Gastroesophageal sphincter (tissue), 4 donors: Measurements from ENCODE around the gene SPTLC3. TPM values are rescaled to one million over a fixed set of nuclear protein-coding genes. Genes with fewer than 3 reads are reported as not detected.

Source experiments
- ATAC-seq: fragments of 150-250 bp; one replicate; pipeline ENCODE4 v1.9.1; 2016; ENCODE audit warnings: mild to moderate bottlenecking, moderate library complexity
- H3K27ac ChIP-seq, 4 donors: fragments of 200-600 bp; sonication (generic) in 3 of 4; 1 replicate in 3 of 4; 2 replicates in 1 of 4; pipeline ENCODE4 v1.5.1; 2016 to 2019
- H3K27me3 ChIP-seq: fragments of 200-600 bp; sonication (generic); one replicate; pipeline ENCODE4 v1.5.1; 2019
- H3K36me3 ChIP-seq, 2 donors: fragments of 200-600 bp; sonication (generic); one replicate each; pipeline ENCODE4 v1.5.1; 2019; ENCODE audit warnings: control low read depth in 1 of 2
- H3K4me1 ChIP-seq, 3 donors: fragments of 200-600 bp; sonication (generic); 1 replicate in 2 of 3; 2 replicates in 1 of 3; pipeline ENCODE4 v1.5.1; 2016 to 2019; ENCODE audit warnings: control low read depth in 2 of 3
- H3K4me3 ChIP-seq, 2 donors: fragments of 200-600 bp; sonication (generic); one replicate each; pipeline ENCODE4 v1.5.1; 2019; ENCODE audit warnings: mild to moderate bottlenecking in 1 of 2, moderate library complexity in 1 of 2
- H3K9me3 ChIP-seq, 3 donors: fragments of 200-600 bp; sonication (generic); one replicate each; pipeline ENCODE4 v1.5.1; 2017 to 2019; ENCODE audit warnings: control low read depth in 2 of 3
- CTCF ChIP-seq, 4 experiments: fragments of 200-600 bp in 2 of 4; fragments of 450-650 bp in 2 of 4; sonication (generic) in 1 of 4; IDR thresholded peaks; one replicate each; pipeline ENCODE4 v1.5.1; 2017 to 2019; ENCODE audit warnings: antibody characterized with exemption in 4 of 4, mild to moderate bottlenecking in 2 of 4, moderate library complexity in 2 of 4
- EP300 ChIP-seq: sonication (generic); formaldehyde crosslinking; IDR thresholded peaks from one replicate; pipeline ENCODE4 v1.6.1; 2017; ENCODE audit warnings: antibody characterized with exemption, mild to moderate bottlenecking
- POLR2A ChIP-seq, 2 donors: fragments of 450-650 bp; IDR thresholded peaks; one replicate each; pipeline ENCODE4 v1.6.1; 2017; ENCODE audit warnings: antibody characterized with exemption in 2 of 2, mild to moderate bottlenecking in 2 of 2, moderate library complexity in 1 of 2
- POLR2AphosphoS5 ChIP-seq: sonication (generic); formaldehyde crosslinking; IDR thresholded peaks from one replicate; pipeline ENCODE4 v1.6.1; 2017; ENCODE audit warnings: antibody characterized with exemption
- WGBS, 2 donors: methylation state at CpG; one replicate each; pipeline ENCODE4 v1.1.5; 2018; ENCODE audit warnings: low coverage in 1 of 2; 5-methylcytosine and 5-hydroxymethylcytosine counted together
- total RNA-seq, 4 donors: library from RNA; depleted of rRNA; stranded (reverse); fragments of >200 nt; gene quantifications; one replicate each; pipeline ENCODE4 v1.1.0, GENCODE V29; 2016

Gene SPTLC3
- total RNA-seq, 4 donors from 2014 or later, result 2.0 to 14.6 (median 5.3) TPM

- H3K27me3 ChIP-seq, result no peaks in the 10 kb centered on the region
- ATAC-seq, result no peak
- H3K4me1 ChIP-seq, result peaks cover 0 to 9% (median 0%) of the 10 kb centered on the region in 3 donors
- H3K4me3 ChIP-seq, result no peak overlapping the region
- 39 to 63% methylated on average over 1 to 3 of the region's 3 CpGs for WGBS, 2 donors
- no peaks in the 10 kb centered on the region for H3K9me3 ChIP-seq
- H3K27ac ChIP-seq, result no peak overlapping the region
- no peaks in the 10 kb centered on the region for H3K36me3 ChIP-seq
- TF ChIP-seq POLR2A (IDR thresholded peaks at IDR 0.05), result no peak
- no peak for TF ChIP-seq EP300
- no peak for TF ChIP-seq POLR2AphosphoS5
- TF ChIP-seq CTCF (IDR thresholded peaks at IDR 0.05), result no peak
These were observed 19.9 kb downstream of the SPTLC3 start for GRCh38 chr20:13028673-13029072.

- no peak overlapping the region for H3K4me3 ChIP-seq
- no peaks in the 10 kb centered on the region for H3K36me3 ChIP-seq
- TF ChIP-seq CTCF (IDR thresholded peaks at IDR 0.05), result no peak
- peak; percentile 52 for TF ChIP-seq POLR2AphosphoS5
- H3K27me3 ChIP-seq, result no peaks in the 10 kb centered on the region
- H3K4me1 ChIP-seq, result peaks cover 0 to 9% (median 0%) of the 10 kb centered on the region in 3 donors
- ATAC-seq, result peak; percentile 82
- H3K27ac ChIP-seq, result no peak overlapping the region
- 19 to 29% methylated on average over 3 of the region's 3 CpGs for WGBS, 2 donors
- no peaks in the 10 kb centered on the region for H3K9me3 ChIP-seq
These were observed 21.1 kb downstream of the SPTLC3 start for GRCh38 chr20:13029687-13030375.

- H3K27ac ChIP-seq, result no peak overlapping the region
- peaks cover 0 to 9% (median 0%) of the 10 kb centered on the region in 3 donors for H3K4me1 ChIP-seq
- H3K4me3 ChIP-seq, result no peak overlapping the region
- H3K9me3 ChIP-seq, result no peaks in the 10 kb centered on the region
- H3K36me3 ChIP-seq, result no peaks in the 10 kb centered on the region
- TF ChIP-seq EP300 (no peak), POLR2AphosphoS5 (no peak), CTCF (IDR thresholded peaks at IDR 0.05) (no peak), POLR2A (IDR thresholded peaks at IDR 0.05) (no peak)
- no peaks in the 10 kb centered on the region for H3K27me3 ChIP-seq
- 89 to 95% methylated on average over 4 of the region's 4 CpGs for WGBS, 2 donors
- ATAC-seq, result no peak
These were observed 23.0 kb downstream of the SPTLC3 start for GRCh38 chr20:13031751-13032150.

GRCh38 chr20:13034115-13034514 lies 25.3 kb downstream of the SPTLC3 start:
- H3K27me3 ChIP-seq, result no peaks in the 10 kb centered on the region
- H3K9me3 ChIP-seq, result no peaks in the 10 kb centered on the region
- peaks cover 0 to 9% (median 0%) of the 10 kb centered on the region in 3 donors for H3K4me1 ChIP-seq
- no peaks in the 10 kb centered on the region for H3K36me3 ChIP-seq
- H3K27ac ChIP-seq, result no peak overlapping the region
- no peak for TF ChIP-seq POLR2AphosphoS5
- TF ChIP-seq POLR2A (IDR thresholded peaks at IDR 0.05), result no peak
- no peak for TF ChIP-seq EP300
- TF ChIP-seq CTCF (IDR thresholded peaks at IDR 0.05), result no peak
- ATAC-seq, result no peak
- H3K4me3 ChIP-seq, result no peak overlapping the region

GRCh38 chr20:13034936-13035335 lies 26.2 kb downstream of the SPTLC3 start:
- 86 to 100% methylated on average over 1 of the region's 1 CpG for WGBS, 2 donors
- H3K27me3 ChIP-seq, result no peaks in the 10 kb centered on the region
- H3K9me3 ChIP-seq, result no peaks in the 10 kb centered on the region
- TF ChIP-seq POLR2AphosphoS5 (no peak), CTCF (IDR thresholded peaks at IDR 0.05) (no peak), EP300 (no peak), POLR2A (IDR thresholded peaks at IDR 0.05) (no peak)
- no peaks in the 10 kb centered on the region for H3K36me3 ChIP-seq
- H3K4me1 ChIP-seq, result peaks cover 0 to 3% (median 0%) of the 10 kb centered on the region in 3 donors
- no peak overlapping the region for H3K27ac ChIP-seq
- H3K4me3 ChIP-seq, result no peak overlapping the region
- ATAC-seq, result no peak
